Activated CD4-positive, alpha-beta T cell treated with anti-CD3 and anti-CD28 coated beads, Interleukin-2, amount 50 U/mL, for 16 hours (primary cell): ENCODE measurements around the gene TDRD10.

Experiments
- DNase-seq: peaks from one replicate; pipeline ENCODE4 v3.0.0-alpha.2; 2020

TDRD10 gene

DNA sequence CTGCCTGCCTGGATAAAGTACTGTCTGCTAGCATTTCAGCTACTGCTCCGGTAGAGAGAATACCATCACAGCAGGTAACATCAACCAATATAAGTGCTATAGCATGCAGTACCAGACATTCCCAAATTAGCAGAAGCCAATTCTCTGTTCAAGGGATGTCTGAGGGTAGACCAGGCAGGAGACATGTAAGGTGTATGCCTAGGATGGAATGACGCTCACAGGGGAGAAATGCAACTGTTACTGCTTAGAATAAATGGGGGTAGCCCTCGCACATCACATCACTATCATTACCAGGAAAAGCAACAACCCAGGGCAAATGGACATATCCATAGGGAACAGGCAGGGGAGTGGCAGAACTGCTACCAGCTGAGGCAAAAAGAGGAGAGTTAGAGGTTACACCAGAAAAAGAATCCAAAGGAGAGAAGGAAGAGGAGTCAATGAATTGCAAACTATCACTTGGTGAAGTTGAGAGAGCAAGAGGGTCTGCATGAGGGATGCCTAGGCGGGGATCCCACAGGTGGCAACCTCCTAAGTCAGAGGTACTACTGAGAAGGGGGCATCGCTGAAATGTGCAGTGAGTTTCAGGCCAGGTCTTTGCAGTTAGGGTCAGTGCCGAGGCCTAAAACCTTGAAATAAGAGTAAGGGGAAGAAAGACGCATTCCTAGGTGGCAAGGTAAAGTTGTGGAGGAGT is 55.4 kb downstream of the TDRD10 start:
- DNase-seq, result no peak

DNA sequence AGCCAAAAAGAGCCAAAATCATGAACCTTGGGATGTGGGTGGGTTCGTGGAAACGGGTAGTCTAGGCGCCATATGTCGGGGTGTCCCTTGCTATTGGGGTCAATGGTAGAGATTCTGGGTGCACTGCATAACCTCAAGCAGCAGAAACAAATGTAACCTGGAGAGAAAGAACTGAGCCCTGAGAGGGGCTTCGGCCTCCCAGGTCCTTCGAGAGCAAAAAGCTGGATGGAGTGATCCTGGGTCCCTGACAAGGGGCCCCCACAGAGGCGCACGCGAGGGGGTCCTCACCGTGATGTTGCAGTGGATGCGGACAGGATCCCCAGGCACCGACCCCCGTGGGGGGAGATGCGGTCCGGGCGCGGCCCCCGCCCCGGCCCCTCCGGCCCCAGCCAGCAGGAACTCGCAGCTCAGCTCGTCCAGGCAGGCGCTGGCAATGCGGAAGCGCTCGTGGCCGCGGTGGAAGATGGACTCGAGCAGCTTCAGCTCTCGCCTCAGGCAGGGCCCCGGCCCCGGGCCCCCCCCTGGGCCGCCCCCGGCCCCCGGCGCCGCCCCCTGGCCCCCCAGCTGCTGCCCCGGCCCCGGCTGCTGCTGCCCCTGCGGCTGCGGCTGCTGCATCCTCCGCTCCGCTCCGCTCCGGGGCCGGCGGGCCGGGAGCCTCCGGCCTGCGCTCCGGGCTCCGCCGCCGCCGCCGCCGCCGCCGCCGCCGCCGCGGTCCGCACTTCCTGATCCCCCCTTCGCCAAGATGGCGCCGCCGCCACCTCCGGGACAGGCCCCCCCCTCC is 56.1 kb downstream of the TDRD10 start, which contains the start of gene UBE2Q1:
UBE2Q1 (minus strand) TSS at position 724 of the 781 bp plus-strand sequence; CDS start at position 615, 109 bp downstream.
- DNase-seq, result peak; percentile 22

DNA sequence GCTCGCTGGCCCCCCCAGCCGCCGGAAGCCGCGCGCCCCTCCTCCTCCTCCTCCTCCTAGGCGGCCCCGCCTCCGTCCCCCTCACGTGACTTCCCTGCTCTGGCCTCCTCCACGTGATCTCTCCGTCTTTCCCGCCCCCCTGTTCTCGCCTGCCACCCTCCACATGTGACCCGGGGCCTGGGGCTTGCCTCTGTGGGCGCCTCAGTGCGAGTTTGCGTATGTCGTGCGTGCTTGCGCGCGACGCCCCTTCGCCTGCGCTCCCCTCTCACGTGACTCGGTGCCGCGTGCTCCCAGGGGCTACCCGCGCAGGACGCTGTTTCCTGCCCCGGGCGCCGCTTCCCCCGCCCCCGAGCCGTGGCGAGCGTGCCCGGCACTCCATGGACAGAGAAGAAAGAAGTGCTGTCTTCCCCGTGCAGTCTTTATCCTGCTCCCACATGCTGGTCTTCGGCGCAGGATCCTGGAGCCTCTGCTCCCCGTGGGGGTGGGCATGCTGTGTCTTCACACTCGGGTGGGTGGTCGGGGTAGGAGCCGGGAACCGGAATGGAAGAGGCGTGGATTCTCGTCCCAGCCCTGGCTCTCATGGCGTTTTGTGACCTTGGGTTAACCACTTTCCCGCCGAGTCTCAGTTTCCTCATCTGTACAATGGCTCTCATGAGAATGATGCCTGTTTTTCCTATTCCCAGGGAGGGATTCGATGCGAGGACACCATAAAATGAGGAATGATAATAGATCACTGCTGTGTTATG is 56.9 kb downstream of the TDRD10 start:
- peak; percentile 100 for DNase-seq

DNA sequence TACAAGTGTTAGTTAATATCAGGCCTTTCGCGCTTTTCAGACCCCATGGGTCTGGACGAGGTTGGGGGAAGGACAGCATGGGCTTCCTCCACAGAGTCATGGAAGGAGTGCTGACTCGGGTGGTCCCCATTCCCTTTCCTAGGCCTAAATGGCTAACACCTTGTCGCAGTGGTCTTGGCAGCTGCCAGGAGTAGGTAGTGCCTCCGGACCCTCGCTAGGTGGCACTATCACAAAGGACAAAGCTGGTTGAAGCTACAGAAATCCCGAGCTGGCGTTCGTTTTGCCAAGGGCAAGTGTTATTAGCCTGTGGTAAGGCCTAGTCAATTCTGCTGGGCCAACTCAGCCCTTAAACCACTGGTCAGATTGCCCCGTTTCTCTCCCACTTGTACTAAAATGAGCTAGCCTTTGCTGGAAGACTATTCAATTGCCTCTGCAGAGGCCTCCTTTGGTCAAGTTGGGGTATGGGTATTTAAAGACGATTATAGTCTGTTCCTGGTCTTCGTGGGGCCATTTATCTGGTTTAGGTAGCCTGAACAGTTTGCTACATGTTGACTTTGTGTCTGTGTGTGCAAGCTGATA is 57.5 kb downstream of the TDRD10 start:
- DNase-seq, result peak; percentile 89

DNA sequence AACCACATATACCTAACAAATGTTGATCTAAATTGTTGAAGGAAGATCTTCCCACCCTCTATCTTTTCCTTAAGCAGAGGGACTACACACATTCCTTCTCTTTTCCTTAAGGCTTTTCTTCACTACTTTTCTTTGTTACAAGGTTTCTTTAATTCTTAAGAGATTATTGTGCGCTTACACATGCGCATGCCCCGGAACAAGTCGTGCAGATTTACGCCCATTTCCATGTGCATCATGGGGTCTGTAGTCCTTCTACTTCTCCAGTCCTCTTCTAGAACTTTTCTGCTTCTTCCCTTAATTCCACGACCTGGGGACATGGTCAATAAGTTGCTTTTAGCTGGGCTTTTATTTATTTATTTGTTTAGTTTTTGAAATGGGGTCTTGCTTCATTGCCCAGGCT is 63.9 kb downstream of the TDRD10 start:
- DNase-seq, result no peak

DNA sequence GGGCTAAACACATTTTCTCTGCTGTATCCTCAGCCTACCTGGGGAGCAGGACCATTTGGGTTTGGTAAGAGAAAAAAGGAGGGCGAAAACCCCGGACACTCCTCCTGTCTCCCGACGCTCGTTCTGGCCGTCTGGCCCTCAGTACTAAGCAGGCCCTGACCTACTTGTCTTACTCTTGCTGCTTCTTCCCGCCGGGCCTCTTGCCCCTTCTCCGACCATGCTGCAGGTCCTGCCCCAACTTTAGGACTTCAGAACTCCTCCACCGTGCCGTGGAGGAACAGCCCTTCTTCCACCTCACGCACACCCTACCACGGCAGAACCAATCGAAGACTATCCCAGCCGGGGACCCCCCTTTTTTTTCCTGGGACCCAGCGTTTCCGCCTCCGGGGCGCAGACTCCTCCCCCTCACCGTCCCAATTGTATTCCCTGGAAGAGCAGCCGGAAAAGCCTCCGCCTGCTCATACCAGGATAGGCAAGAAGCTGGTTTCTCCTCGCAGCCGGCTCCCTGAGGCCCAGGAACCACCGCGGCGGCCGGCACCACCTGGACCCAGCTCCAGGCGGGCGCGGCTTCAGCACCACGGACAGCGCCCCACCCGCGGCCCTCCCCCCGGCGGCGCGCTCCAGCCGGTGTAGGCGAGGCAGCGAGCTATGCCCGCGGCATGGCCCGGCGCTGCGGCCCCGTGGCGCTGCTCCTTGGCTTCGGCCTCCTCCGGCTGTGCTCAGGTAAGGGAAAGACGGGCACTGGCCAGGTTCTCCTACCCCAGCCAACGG is 65.6 kb downstream of the TDRD10 start, which contains the start of gene CHRNB2:
CHRNB2 (plus strand) TSS at position 393 of the 771 bp plus-strand sequence; CDS start at position 660, 267 bp downstream.
- DNase-seq, result peak; percentile 57

DNA sequence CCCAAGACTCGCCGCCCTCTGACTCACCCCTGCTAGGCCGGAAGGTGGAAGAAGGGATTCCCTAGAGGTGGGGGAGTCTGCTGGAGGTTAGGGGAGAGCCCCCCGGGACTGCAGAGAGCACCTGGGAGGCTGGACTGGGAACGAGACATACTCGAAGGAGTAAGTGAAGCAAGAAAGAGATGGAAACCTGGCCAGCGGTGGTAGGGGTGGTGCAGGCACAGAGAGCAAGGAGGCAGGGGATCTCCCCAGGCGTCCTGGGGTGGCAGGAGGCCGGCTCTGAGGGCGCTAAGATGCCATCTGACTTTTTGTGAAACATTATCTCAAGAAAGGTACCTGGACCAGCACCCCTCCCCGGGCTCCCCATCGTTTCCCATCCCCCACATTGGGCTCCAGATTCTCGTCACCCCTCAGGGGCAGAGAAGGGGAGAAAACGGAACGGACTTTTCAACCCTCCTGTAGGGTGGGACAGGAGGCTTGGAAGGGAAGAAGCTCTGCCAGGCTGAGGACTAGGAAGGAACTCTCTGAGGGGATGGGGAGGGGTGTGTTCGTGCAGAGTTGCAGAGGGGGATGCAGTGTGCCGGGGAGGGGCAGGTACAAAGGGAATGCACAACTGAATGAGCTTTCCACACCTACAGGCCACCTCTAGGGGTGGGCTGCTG is 66.3 kb downstream of the TDRD10 start:
- DNase-seq, result no peak

DNA sequence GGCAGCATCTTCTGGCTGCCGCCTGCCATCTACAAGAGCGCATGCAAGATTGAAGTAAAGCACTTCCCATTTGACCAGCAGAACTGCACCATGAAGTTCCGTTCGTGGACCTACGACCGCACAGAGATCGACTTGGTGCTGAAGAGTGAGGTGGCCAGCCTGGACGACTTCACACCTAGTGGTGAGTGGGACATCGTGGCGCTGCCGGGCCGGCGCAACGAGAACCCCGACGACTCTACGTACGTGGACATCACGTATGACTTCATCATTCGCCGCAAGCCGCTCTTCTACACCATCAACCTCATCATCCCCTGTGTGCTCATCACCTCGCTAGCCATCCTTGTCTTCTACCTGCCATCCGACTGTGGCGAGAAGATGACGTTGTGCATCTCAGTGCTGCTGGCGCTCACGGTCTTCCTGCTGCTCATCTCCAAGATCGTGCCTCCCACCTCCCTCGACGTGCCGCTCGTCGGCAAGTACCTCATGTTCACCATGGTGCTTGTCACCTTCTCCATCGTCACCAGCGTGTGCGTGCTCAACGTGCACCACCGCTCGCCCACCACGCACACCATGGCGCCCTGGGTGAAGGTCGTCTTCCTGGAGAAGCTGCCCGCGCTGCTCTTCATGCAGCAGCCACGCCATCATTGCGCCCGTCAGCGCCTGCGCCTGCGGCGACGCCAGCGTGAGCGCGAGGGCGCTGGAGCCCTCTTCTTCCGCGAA is 69.4 kb downstream of the TDRD10 start:
- DNase-seq, result no peak

DNA sequence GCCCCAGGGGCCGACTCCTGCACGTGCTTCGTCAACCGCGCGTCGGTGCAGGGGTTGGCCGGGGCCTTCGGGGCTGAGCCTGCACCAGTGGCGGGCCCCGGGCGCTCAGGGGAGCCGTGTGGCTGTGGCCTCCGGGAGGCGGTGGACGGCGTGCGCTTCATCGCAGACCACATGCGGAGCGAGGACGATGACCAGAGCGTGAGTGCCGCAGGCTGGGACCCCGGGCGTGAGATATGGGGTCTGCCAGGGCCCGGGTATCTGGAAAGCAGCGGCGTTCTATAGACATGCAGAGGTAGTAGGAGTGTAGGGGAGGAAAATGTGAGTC is 69.9 kb downstream of the TDRD10 start:
- DNase-seq, result no peak

DNA sequence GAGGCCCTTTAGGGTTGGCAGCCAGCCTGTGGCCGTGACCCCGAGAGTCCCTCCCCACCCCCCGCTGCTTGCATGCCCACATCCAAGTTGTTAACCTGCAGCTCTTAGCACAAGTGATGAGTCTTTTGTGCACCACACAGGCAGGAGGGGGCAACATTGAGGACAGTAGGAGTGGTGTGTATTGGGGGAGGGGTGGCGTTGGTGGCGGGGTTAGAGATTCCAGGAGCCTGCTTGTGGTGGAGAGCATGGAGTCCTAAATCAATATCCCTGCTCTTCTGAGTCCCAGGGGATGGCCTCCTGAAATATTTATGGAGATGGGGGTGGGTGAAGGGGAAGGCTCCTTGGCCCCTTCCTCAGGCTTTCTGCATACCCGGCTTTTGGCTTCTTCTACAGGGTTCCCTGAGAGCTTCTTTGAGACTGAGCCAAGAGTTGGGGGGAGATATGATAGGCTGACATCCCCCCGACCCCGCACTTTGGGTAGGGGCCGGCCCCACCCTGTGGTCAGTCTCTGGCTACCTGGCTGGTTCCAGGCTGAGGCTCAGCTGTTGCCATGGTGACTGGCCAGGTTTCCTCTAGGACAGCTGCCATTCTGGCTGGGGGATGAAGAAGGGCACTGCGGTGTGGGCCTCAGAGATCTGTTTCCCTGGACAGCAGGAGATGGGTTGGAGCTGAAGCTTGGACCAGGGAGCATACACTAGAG is 70.6 kb downstream of the TDRD10 start:
- no peak for DNase-seq

DNA sequence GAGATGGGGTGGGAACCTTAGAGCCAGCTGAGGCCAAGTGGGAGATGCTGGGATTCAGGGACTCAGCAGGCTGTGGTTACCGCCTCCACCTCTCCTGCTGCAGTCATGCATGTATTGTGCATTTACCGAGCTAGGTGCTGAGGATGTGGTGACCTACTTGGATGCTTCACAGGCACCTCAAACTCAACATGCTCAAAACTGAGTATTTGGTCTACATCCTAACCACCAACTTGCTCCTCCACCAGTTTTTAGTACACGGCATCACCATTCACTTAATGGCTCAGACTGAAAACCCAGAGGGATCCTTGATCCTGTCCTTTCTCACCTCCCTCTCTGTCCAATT is 71.1 kb downstream of the TDRD10 start:
- no peak for DNase-seq

DNA sequence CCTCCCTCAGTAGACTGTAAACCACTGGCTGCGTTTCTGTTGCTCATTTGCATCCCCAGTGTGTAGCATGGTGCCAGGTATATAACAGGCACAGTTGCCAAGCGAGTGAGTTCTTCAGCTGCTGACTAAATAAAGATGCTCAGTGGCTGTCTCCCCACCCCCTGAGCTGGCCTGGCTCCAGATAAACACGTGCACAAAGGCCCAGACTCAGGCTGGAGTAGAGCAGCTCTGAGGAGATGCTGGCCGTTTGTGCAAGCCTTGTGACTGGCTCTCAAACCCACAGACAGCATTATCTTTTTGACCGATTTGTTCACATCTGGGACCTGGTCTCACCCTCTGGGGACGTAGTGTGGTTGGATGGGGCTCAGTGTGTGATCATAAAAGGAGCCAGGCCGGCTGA is 72.7 kb downstream of the TDRD10 start:
- no peak for DNase-seq

DNA sequence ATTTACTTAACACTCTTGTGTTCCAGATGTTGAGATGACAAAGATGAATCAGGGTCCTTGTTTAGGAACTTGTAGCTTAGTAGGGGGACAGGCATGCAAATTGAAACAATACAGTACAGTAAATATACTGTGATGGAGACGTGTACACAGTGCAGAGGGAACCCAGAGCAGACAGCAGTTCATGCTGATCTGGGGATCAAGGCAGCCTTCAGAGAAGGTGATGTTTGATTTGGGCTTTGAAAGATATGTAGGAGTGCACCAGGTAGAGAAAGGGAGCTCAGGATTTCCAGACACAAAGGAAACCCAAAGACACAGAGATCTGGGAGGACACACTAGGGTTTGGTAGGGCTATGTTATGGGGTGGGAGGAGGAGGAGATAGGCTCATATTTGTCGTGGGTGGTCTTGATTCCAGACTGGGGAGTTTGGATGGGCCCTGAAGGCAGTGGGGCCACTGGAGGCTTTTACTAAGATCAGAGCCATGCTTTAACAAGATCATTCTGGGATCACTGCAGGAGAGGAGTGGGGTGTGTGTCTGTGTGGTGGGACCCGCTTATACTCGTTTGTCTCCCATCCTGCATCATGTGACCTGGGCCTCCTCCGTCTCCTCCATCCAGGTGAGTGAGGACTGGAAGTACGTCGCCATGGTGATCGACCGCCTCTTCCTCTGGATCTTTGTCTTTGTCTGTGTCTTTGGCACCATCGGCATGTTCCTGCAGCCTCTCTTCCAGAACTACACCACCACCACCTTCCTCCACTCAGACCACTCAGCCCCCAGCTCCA is 73.3 kb downstream of the TDRD10 start:
- DNase-seq, result no peak

DNA sequence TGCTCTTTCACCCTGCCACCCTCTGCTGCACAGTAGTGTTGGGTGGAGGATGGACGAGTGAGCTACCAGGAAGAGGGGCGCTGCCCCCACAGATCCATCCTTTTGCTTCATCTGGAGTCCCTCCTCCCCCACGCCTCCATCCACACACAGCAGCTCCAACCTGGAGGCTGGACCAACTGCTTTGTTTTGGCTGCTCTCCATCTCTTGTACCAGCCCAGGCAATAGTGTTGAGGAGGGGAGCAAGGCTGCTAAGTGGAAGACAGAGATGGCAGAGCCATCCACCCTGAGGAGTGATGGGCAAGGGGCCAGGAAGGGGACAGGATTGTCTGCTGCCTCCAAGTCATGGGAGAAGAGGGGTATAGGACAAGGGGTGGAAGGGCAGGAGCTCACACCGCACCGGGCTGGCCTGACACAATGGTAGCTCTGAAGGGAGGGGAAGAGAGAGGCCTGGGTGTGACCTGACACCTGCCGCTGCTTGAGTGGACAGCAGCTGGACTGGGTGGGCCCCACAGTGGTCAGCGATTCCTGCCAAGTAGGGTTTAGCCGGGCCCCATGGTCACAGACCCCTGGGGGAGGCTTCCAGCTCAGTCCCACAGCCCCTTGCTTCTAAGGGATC is 74.0 kb downstream of the TDRD10 start:
- DNase-seq, result no peak

DNA sequence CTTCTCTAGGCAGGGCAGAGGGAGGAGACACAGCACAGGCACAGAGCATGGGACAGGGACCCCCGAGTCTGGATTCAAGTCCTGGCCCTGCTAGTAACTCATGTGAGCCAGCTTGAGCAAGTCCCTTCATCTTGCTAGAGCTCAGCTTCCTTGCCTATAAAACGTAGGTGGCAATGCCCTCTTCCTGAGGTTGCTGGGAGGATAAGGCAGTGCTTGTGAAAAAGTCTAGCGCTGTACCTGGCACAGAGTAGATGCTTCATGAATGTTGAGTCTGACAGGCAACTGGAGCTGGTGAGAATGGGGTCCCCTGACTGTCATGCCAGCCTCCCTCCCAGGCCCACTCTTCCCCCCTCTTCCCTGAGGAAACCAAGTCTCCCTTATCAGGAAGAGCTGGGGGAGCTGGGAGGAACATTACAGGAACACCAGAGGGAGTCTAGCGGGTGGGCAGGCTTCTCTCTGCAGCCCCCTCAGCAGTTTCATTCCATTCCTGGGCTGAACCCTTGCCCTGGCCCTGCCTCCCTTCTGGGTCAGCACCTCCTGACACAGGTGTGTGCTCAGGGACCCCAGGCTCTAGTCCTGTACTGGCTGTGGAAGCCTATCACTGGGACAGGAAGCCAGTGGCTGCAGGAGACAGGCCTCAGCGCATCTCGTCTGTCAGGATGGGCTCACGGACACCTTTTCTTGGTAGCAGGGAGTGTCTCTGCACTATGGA is 75.5 kb downstream of the TDRD10 start:
- no peak for DNase-seq

DNA sequence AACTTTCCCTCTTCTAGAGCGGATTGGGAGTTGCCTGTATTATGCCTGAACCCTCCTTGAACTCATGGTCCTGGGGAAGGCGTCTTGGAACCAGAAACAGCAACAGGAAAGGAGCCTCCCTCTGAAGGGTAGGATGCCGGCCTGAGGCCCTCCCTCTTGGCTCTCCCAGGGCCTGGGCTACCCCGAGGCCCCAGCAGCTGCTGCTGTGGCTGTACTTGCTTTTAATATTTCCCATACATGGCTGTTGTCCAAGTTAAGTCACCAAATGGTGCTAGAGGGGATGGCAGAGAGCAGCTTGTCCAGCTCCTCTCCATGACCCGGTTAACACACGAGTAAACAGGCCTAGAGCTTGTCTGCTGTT is 76.0 kb downstream of the TDRD10 start:
- no peak for DNase-seq

DNA sequence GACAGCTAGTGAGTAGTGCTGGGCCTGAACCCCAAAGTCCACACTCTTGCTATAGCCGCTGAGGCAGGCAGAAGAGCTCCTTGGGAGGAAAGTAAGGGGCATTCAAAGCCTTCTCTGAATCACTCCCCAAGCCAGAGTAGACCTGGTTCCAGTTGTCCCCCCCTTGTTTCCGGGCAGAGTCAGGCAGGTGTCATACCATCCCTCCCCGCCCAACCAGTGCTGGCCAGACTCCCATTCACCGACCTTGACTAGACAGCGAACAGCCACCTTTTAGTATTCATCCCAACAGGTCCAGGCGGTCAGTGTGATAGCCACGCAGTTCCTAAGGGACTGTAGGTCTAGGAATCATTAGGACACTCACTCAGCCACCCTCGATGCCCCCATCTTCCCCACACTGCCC is 77.4 kb downstream of the TDRD10 start:
- no peak for DNase-seq

DNA sequence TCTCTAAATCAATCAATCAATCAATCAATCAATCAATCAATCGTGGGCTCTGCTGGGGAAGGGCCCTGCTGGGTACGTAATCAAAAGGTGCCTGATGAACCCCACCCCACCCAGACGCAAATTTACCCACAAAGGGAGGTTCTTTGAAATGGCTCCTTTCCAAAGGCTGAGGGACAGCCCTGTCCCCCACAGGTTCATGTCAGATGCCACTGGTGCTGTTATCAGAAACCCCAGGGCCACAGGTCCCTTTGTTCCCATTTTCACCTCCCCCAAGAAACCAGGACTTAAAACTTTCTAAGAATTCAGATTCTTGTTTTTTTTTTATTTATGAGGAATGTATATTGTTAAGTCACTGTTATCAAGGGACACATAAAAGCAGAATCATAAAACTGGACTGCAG is 79.7 kb downstream of the TDRD10 start:
- DNase-seq, result no peak

DNA sequence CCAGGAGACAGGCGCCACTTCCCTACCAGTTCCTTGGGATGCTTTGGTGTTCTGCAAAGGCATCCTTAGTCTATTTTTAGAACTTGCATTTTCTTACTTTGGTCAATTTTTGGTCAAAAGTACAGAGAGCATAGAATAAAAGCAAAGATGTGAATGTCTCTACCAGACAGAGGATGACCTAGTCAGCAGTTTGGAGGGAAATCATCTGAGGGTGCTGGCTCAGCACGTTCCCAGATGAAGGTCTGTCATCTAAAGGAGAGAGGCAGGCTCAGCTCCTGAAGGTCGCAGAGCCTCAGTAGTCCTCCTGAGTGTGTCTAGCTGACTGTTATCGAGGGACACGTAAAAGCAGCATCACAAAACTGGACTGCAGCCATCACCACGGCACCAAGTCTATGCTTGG is 80.9 kb downstream of the TDRD10 start:
- no peak for DNase-seq
